Mucosa of descending colon (tissue), 3 donors: ENCODE results near the gene TTC7B. TPM values are rescaled to one million over a fixed set of nuclear protein-coding genes. Genes with fewer than 3 reads are reported as not detected.
A peak's percentile ranks its signal among the peaks of the same experiment; 100 is the strongest.

ENCODE experiments used
- ATAC-seq: fragments of 200-7000 bp; cut with Tn5 transposase; one replicate; pipeline ENCODE4 v1.9.1; 2020; ENCODE audit warnings: mild to moderate bottlenecking, moderate library complexity
- DNase-seq, 3 donors: peaks; one replicate each; pipeline ENCODE4 v3.0.0-alpha.2; 2020
- H3K36me3 ChIP-seq: fragments of 200-600 bp; one replicate; pipeline ENCODE4 v1.8.0; 2021; ENCODE audit warnings: low read depth, mild to moderate bottlenecking
- H3K4me1 ChIP-seq: fragments of 200-600 bp; one replicate; pipeline ENCODE4 v1.8.0; 2021; ENCODE audit warnings: low read depth, mild to moderate bottlenecking
- H3K4me3 ChIP-seq: fragments of 200-600 bp; one replicate; pipeline ENCODE4 v1.8.0; 2021; ENCODE audit warnings: mild to moderate bottlenecking
- H3K9me3 ChIP-seq: fragments of 200-600 bp; one replicate; pipeline ENCODE4 v1.8.0; 2021; ENCODE audit warnings: mild to moderate bottlenecking
- CTCF ChIP-seq: fragments of 200-600 bp; IDR thresholded peaks from one replicate; pipeline ENCODE4 v1.8.0; 2022; ENCODE audit warnings: antibody characterized with exemption, mild to moderate bottlenecking
- intact Hi-C, 2 donors: fragments of 100-400 bp; cut with DNase I in 1 of 2; cut with micrococcal nuclease in 1 of 2; formaldehyde crosslinking; loops; one replicate each; pipeline versions ENCODE4 v1.11.0 to v1.11.1; 2022; cut with DNase I, micrococcal nuclease
- total RNA-seq, 3 donors: library from RNA; stranded (reverse); fragmentation: NEBNext Ultra II Directional in 2 of 3; extraction: Animal tissue kit (Norgen Biotek cat#: 25700) in 2 of 3; gene quantifications; one replicate each; pipeline versions ENCODE4 v1.2.1 to v1.2.4, GENCODE V29; 2021 to 2023
- donor health status: DM: no; HTN: no; CAD: no; lungs with moderate emphysema.
- donor health status: DM: no; HTN: no; CAD: no.
- donor health status: DM: no; HTN: yes; CAD: no.

TTC7B gene
- total RNA-seq, 3 donors from 2014 or later: 6.0 to 72.8 (median 10.0) TPM

GRCh38 chr14:90500665-90501370 is 315.4 kb downstream of the TTC7B start:
- H3K36me3 ChIP-seq: no peaks in the 10 kb centered on the region
- H3K4me3 ChIP-seq: no peak overlapping the region
- ATAC-seq: peak; percentile 24
- no peaks in the 10 kb centered on the region for H3K4me1 ChIP-seq
- TF ChIP-seq CTCF: no peak
- DNase-seq: no peak
- intact Hi-C loops: no loop called here
- H3K9me3 ChIP-seq: no peaks in the 10 kb centered on the region

GRCh38 chr14:90499908-90500664 is 316.1 kb downstream of the TTC7B start:
- Histone ChIP-seq H3K4me3 (no peak overlapping the region), H3K4me1 (no peaks in the 10 kb centered on the region), H3K9me3 (no peaks in the 10 kb centered on the region), H3K36me3 (no peaks in the 10 kb centered on the region)
- no peak for TF ChIP-seq CTCF
- intact Hi-C loops: no loop called here
- no peak for DNase-seq
- ATAC-seq: no peak

GRCh38 chr14:90499121-90499520 is 317.1 kb downstream of the TTC7B start:
- H3K4me1 ChIP-seq: no peaks in the 10 kb centered on the region
- no peaks in the 10 kb centered on the region for H3K9me3 ChIP-seq
- no peak for DNase-seq
- intact Hi-C loops: no loop called here
- ATAC-seq: no peak
- no peaks in the 10 kb centered on the region for H3K36me3 ChIP-seq
- no peak for TF ChIP-seq CTCF
- no peak overlapping the region for H3K4me3 ChIP-seq

GRCh38 chr14:90498198-90498597 is 318.0 kb downstream of the TTC7B start:
- intact Hi-C loops: no loop called here
- no peak for DNase-seq
- Histone ChIP-seq H3K4me1 (no peaks in the 10 kb centered on the region), H3K36me3 (no peaks in the 10 kb centered on the region), H3K4me3 (no peak overlapping the region), H3K9me3 (no peaks in the 10 kb centered on the region)
- no peak for TF ChIP-seq CTCF
- ATAC-seq: no peak

GRCh38 chr14:90496379-90496778 is 319.9 kb downstream of the TTC7B start:
- DNase-seq (no peak), ATAC-seq (no peak)
- no peak overlapping the region for H3K4me3 ChIP-seq
- no peaks in the 10 kb centered on the region for H3K36me3 ChIP-seq
- intact Hi-C loops: no loop called here
- no peak for TF ChIP-seq CTCF
- no peaks in the 10 kb centered on the region for H3K9me3 ChIP-seq
- no peaks in the 10 kb centered on the region for H3K4me1 ChIP-seq
